Measurements from ENCODE around the gene COX18.

- no peak for TF ChIP-seq CTCF (IDR thresholded peaks at IDR 0.05; ENCODE audit: insufficient read depth, low read depth, low read length)
- TF ChIP-seq EZH2 (IDR thresholded peaks at IDR 0.05; ENCODE audit: insufficient read depth, low read length): no peak
Observed at GRCh38 chr4:73005514-73005913, 64.0 kb downstream of the COX18 start.

Data from astrocyte (in vitro differentiated cells and primary cell).